ENCODE measurements around the gene UBE2F. TPM values are rescaled to one million over a fixed set of nuclear protein-coding genes. Genes with fewer than 3 reads are reported as not detected.

The UBE2F gene
- total RNA-seq, 1 donor from 2014 or later, result 56.8 TPM

- peaks cover 32% of the 10 kb centered on the region for H3K36me3 Mint-ChIP-seq (ENCODE audit: low read depth)
- no peaks in the 10 kb centered on the region for H3K27me3 Mint-ChIP-seq (ENCODE audit: low read depth)
- DNase-seq (ENCODE audit: low read depth, low spot score), result no peak
- H3K27ac Mint-ChIP-seq (ENCODE audit: unreplicated experiment), result no peak overlapping the region
- H3K4me1 Mint-ChIP-seq, result no peaks in the 10 kb centered on the region
- H3K9me3 Mint-ChIP-seq, result peaks cover 5% of the 10 kb centered on the region
- H3K4me3 Mint-ChIP-seq, result no peak overlapping the region
- no peak for TF ChIP-seq CTCF (conservative IDR thresholded peaks at IDR 0.05)
These were observed 115.3 kb downstream of the UBE2F start for GRCh38 chr2:238082151-238082550.

GRCh38 chr2:238082827-238083226 is 116.0 kb downstream of the UBE2F start:
- Mint-ChIP-seq H3K27me3 (ENCODE audit: low read depth) (no peaks in the 10 kb centered on the region), H3K36me3 (ENCODE audit: low read depth) (peaks cover 29% of the 10 kb centered on the region)

GRCh38 chr2:238083919-238084318 is 117.1 kb downstream of the UBE2F start:
- TF ChIP-seq CTCF (conservative IDR thresholded peaks at IDR 0.05), result no peak
- no peaks in the 10 kb centered on the region for H3K27me3 Mint-ChIP-seq (ENCODE audit: low read depth)
- peaks cover 5% of the 10 kb centered on the region for H3K9me3 Mint-ChIP-seq
- H3K36me3 Mint-ChIP-seq (ENCODE audit: low read depth), result peaks cover 24% of the 10 kb centered on the region
- DNase-seq (ENCODE audit: low read depth, low spot score), result no peak
- no peak overlapping the region for H3K4me3 Mint-ChIP-seq
- H3K4me1 Mint-ChIP-seq, result no peaks in the 10 kb centered on the region
- H3K27ac Mint-ChIP-seq (ENCODE audit: unreplicated experiment), result no peak overlapping the region

More at GRCh38 chr2:238082827-238083226, 116.0 kb downstream of the UBE2F start:
- no peak for DNase-seq (ENCODE audit: low read depth, low spot score)
- Mint-ChIP-seq H3K4me1 (no peaks in the 10 kb centered on the region), H3K9me3 (peaks cover 5% of the 10 kb centered on the region), H3K4me3 (no peak overlapping the region), H3K27ac (ENCODE audit: unreplicated experiment) (no peak overlapping the region)
- TF ChIP-seq CTCF (conservative IDR thresholded peaks at IDR 0.05), result no peak

- H3K9me3 Mint-ChIP-seq, result peaks cover 4% of the 10 kb centered on the region
- H3K36me3 Mint-ChIP-seq (ENCODE audit: low read depth), result peaks cover 21% of the 10 kb centered on the region
- no peak for DNase-seq (ENCODE audit: low read depth, low spot score)
- H3K27me3 Mint-ChIP-seq (ENCODE audit: low read depth), result no peaks in the 10 kb centered on the region
- H3K27ac Mint-ChIP-seq (ENCODE audit: unreplicated experiment), result no peak overlapping the region
- H3K4me3 Mint-ChIP-seq, result no peak overlapping the region
- no peaks in the 10 kb centered on the region for H3K4me1 Mint-ChIP-seq
- no peak for TF ChIP-seq CTCF (conservative IDR thresholded peaks at IDR 0.05)
These were observed 117.9 kb downstream of the UBE2F start for GRCh38 chr2:238084761-238085160.

GRCh38 chr2:238085899-238086298 is 119.1 kb downstream of the UBE2F start:
- TF ChIP-seq CTCF (conservative IDR thresholded peaks at IDR 0.05), result no peak
- no peaks in the 10 kb centered on the region for H3K9me3 Mint-ChIP-seq
- no peak for DNase-seq (ENCODE audit: low read depth, low spot score)
- peaks cover 12% of the 10 kb centered on the region for H3K36me3 Mint-ChIP-seq (ENCODE audit: low read depth)
- H3K4me3 Mint-ChIP-seq, result no peak overlapping the region
- H3K27me3 Mint-ChIP-seq (ENCODE audit: low read depth), result no peaks in the 10 kb centered on the region
- H3K4me1 Mint-ChIP-seq, result no peaks in the 10 kb centered on the region
- no peak overlapping the region for H3K27ac Mint-ChIP-seq (ENCODE audit: unreplicated experiment)

- DNase-seq (ENCODE audit: low read depth, low spot score), result no peak
- Mint-ChIP-seq H3K4me1 (no peaks in the 10 kb centered on the region), H3K27me3 (ENCODE audit: low read depth) (no peaks in the 10 kb centered on the region), H3K4me3 (no peak overlapping the region), H3K36me3 (ENCODE audit: low read depth) (peaks cover 11% of the 10 kb centered on the region), H3K9me3 (no peaks in the 10 kb centered on the region), H3K27ac (ENCODE audit: unreplicated experiment) (no peak overlapping the region)
- no peak for TF ChIP-seq CTCF (conservative IDR thresholded peaks at IDR 0.05)
These were observed 120.4 kb downstream of the UBE2F start for GRCh38 chr2:238087211-238087610.

All from neural crest cell (in vitro differentiated cells).